Upper lobe of right lung (tissue), 1 donor: ENCODE measurements around the gene EHD2. TPM values are rescaled to one million over a fixed set of nuclear protein-coding genes. Genes with fewer than 3 reads are reported as not detected.

ENCODE experiments used
- ATAC-seq: fragments of 200-7000 bp; cut with Tn5 transposase; one replicate; pipeline ENCODE4 v1.9.1; 2020; ENCODE audit warnings: mild to moderate bottlenecking, moderate library complexity
- DNase-seq: peaks from one replicate; pipeline ENCODE4 v3.0.0-alpha.2; 2020
- H3K27ac ChIP-seq: fragments of 200-600 bp; one replicate; pipeline ENCODE4 v1.8.0; 2022
- H3K27me3 ChIP-seq: fragments of 200-600 bp; one replicate; pipeline ENCODE4 v1.8.0; 2022; ENCODE audit warnings: mild to moderate bottlenecking
- H3K36me3 ChIP-seq: fragments of 200-600 bp; one replicate; pipeline ENCODE4 v1.8.0; 2022
- H3K4me1 ChIP-seq: fragments of 200-600 bp; one replicate; pipeline ENCODE4 v1.8.0; 2022
- H3K4me3 ChIP-seq: fragments of 200-600 bp; one replicate; pipeline ENCODE4 v1.8.0; 2022; ENCODE audit warnings: mild to moderate bottlenecking
- H3K9me3 ChIP-seq: fragments of 200-600 bp; one replicate; pipeline ENCODE4 v1.8.0; 2022
- intact Hi-C: fragments of 100-400 bp; cut with DNase I; formaldehyde crosslinking; loops from one replicate; pipeline ENCODE4 v1.11.0; 2022
- total RNA-seq: library from RNA; stranded (reverse); fragmentation: NEBNext Ultra II Directional; extraction: Animal tissue kit (Norgen Biotek cat#: 25700); gene quantifications from one replicate; pipeline ENCODE4 v1.2.1, GENCODE V29; 2021
- TF ChIP-seq, protein P1 (sequence below): fragments of 200-600 bp; IDR thresholded peaks from one replicate; pipeline ENCODE4 v1.8.0; 2022; ENCODE audit warnings: antibody characterized with exemption
- donor health status: DM: no; HTN: yes; CAD: no; lungs with severe emphysema.

Gene EHD2
- total RNA-seq, 1 donor from 2014 or later: 210 TPM

DNA sequence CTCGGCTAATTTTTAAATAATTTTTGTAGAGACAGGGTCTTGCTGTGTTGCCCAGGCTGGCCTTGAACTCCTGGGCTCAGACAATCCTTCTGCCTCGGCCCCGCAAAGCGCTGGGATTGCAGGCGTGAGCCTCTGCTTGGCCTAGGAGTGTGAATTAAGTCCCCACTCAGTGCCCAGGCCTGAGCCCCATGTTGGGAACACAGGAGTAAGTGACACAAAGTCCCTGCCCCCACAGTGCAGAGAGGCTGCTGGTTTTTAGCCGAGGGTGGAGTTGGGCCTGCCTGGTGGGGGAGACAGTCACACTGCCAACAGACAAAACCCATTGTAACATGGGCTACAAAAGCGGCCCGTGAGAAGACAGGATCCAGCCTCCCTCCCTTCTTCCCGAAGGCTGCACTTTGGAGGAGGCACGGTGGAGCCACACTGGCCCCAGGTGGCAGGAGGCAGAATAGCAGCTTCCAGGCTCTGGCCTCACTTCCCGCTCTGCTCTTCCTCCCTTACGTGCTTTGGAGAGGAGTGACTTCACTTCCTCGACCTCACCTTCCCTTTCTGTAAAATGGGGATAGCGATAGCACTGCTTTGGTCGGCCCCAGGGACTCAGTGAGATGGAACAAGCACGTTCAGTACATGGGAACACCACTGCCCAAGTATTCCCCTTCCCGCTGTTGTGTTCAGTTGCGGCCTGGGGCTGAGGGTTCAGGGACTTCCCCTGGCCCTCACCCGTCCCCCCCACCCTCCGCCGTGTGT is 15.2 kb upstream of the EHD2 start:
- no peak overlapping the region for H3K4me3 ChIP-seq
- H3K27ac ChIP-seq: peak overlapping the region; percentile 34
- peak; percentile 94 for ATAC-seq
- no peaks in the 10 kb centered on the region for H3K4me1 ChIP-seq
- no peaks in the 10 kb centered on the region for H3K27me3 ChIP-seq
- peak; percentile 84 for DNase-seq
- no peaks in the 10 kb centered on the region for H3K9me3 ChIP-seq
- intact Hi-C loops: loop anchor here (5.0 to 10.0 kb wide), 2 partner anchors 83 to 261 kb away; no protein-coding TSS in a partner anchor
- TF ChIP-seq, protein P1, sequence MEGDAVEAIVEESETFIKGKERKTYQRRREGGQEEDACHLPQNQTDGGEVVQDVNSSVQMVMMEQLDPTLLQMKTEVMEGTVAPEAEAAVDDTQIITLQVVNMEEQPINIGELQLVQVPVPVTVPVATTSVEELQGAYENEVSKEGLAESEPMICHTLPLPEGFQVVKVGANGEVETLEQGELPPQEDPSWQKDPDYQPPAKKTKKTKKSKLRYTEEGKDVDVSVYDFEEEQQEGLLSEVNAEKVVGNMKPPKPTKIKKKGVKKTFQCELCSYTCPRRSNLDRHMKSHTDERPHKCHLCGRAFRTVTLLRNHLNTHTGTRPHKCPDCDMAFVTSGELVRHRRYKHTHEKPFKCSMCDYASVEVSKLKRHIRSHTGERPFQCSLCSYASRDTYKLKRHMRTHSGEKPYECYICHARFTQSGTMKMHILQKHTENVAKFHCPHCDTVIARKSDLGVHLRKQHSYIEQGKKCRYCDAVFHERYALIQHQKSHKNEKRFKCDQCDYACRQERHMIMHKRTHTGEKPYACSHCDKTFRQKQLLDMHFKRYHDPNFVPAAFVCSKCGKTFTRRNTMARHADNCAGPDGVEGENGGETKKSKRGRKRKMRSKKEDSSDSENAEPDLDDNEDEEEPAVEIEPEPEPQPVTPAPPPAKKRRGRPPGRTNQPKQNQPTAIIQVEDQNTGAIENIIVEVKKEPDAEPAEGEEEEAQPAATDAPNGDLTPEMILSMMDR: peak; percentile 97
- H3K36me3 ChIP-seq: peaks cover 40% of the 10 kb centered on the region

DNA sequence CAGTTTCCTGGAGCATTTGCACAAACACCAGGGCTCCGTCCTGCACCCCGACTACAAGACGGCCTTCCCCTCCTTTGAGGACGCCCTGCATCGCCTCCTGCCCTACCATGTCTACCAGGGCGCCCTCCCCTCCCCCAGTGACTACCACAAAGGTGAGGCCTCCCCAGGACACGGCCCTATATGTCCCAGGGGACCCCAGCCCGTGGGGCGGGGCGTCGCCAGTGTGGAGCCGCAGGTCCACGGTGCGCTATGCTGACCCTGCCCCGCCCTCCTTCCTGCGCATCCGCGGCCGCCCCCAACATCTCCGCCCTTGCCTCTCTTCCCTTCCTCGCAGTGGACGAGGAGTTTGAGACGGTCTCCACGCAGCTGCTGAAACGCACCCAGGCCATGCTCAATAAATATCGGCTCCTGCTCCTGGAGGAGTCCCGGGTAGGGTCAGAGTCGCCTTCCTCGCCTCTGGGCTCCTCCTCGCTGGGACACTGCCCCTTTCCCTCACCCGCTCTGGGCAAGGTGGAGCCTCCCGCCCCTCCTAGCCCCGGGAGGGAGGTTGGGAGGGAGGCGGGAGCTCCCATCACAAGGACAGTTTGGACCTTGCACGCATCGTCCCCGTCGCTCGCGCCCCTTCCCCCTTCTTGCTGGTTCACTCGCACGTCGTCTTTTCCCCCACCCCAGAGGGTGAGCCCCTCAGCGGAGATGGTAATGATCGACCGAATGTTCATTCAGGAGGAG is 14.4 kb upstream of the EHD2 start:
- H3K9me3 ChIP-seq: no peaks in the 10 kb centered on the region
- no peaks in the 10 kb centered on the region for H3K4me1 ChIP-seq
- H3K27ac ChIP-seq: no peak overlapping the region
- intact Hi-C loops: loop anchor here (5.0 to 10.0 kb wide), 2 partner anchors 84 to 261 kb away; no protein-coding TSS in a partner anchor
- TF ChIP-seq, protein P1: no peak
- peaks cover 45% of the 10 kb centered on the region for H3K36me3 ChIP-seq
- no peak for DNase-seq
- ATAC-seq: no peak
- no peaks in the 10 kb centered on the region for H3K27me3 ChIP-seq
- H3K4me3 ChIP-seq: no peak overlapping the region

DNA sequence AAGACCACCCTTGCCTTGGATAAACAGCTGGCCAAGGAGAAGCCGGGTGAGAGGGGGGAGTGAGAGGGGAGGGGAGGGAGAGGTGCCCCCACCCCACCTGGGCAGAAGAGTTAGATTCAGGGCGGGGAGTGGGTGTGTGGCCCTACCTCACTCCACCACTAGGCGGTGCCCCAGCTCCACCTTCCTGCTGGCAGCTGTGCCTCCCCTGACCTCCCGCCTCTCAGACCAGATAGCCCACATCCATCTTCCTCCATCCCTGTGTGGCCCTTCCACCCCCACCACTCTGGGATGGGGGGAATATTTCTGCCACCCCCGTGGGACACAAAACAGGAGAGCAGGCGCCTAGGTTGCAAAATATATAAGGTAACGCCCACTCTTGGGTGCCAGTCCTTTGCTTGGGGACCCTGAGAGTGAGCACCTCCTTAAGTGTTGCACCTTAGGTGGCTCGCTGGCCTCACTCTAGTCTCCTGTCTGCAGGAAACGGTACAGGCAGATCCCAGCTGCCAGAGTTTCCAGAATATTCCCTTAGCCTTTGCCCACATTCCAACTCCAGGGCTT is 13.8 kb upstream of the EHD2 start:
- DNase-seq (no peak), ATAC-seq (peak; percentile 65)

DNA sequence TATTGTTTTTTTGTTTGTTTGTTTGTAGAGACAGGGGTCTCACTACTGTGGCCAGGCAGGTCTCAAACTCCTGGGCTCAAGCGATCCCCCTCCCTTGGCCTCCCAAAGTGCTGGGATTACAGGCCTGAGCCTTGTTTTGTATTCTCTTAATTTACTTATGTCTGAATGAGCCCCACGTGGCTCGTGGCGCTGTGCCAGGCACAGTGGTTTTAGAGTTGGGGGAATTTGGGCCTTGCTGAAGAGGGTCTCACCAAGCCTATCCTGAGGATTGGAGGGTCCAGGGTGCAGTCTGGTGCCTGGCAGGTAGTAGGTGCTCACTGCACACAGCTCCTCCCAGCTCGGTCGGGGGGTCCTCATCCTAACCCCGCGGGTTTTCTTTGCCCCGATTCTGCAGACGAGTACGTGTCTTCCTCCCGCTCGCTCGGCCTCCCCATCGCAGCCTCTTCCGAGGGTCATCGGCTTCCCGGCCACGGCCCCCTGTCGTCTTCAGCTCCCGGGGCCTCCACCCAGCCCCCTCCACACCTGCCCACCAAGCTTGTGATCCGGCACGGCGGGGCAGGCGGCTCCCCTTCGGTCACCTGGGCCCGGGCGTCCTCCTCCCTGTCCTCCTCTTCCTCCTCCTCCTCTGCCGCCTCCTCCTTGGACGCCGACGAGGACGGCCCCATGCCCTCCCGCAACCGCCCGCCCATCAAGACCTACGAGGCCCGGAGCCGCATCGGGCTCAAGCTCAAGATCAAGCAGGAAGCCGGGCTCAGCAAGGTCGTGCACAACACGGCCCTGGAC is 12.1 kb upstream of the EHD2 start:
- Histone ChIP-seq H3K36me3 (peaks cover 45% of the 10 kb centered on the region), H3K27me3 (no peaks in the 10 kb centered on the region), H3K4me1 (no peaks in the 10 kb centered on the region), H3K4me3 (no peak overlapping the region), H3K27ac (no peak overlapping the region), H3K9me3 (no peaks in the 10 kb centered on the region)
- DNase-seq (no peak), ATAC-seq (no peak)
- TF ChIP-seq, protein P1: no peak
- intact Hi-C loops: no loop called here

More for the DNA sequence above, 13.8 kb upstream of the EHD2 start:
- TF ChIP-seq, protein P1: peak; percentile 76
- no peaks in the 10 kb centered on the region for H3K27me3 ChIP-seq
- H3K27ac ChIP-seq: no peak overlapping the region
- no peaks in the 10 kb centered on the region for H3K4me1 ChIP-seq
- H3K9me3 ChIP-seq: no peaks in the 10 kb centered on the region
- H3K4me3 ChIP-seq: no peak overlapping the region
- H3K36me3 ChIP-seq: peaks cover 45% of the 10 kb centered on the region
- intact Hi-C loops: loop anchor here (5.0 to 10.0 kb wide), 2 partner anchors 85 to 262 kb away; no protein-coding TSS in a partner anchor
